ENCODE results near the gene RNF6. TPM values are rescaled to one million over a fixed set of nuclear protein-coding genes. Genes with fewer than 3 reads are reported as not detected.

RNF6 gene
- total and polyA plus RNA-seq, 10 of the 15 experiments (the other 5 are each of a cell fraction or from before 2014, with no cell fraction given): 19.0 to 54.0 (median 33.8) TPM

- no TSS peak for BruUV-seq (replicated peaks)
- SMC1A ChIA-PET (ENCODE audit: uncharacterized antibody, unreplicated experiment): interaction anchor here (0.6 to 2.0 kb wide), 3 partner anchors 14 to 378 kb away, joined by 3 to 8 read pairs (median 3); no protein-coding TSS in a partner anchor
- H3K9me3 ChIP-seq (replicated peaks; ENCODE audit: control insufficient read depth, insufficient read depth, low read length): no peaks in the 10 kb centered on the region
These were observed 14.2 kb upstream of the RNF6 start for GRCh38 chr13:26236296-26236695.

GRCh38 chr13:26230703-26231102 lies 8.6 kb upstream of the RNF6 start:
- no peaks in the 10 kb centered on the region for H3K4me1 ChIP-seq (ENCODE audit: control insufficient read depth, insufficient read depth, low read length)
- CTCF ChIA-PET: no interaction called here
- H3K9ac ChIP-seq (ENCODE audit: control insufficient read depth, insufficient read depth, low read length): no peak overlapping the region
- SMC1A ChIA-PET (ENCODE audit: uncharacterized antibody, unreplicated experiment): no interaction called here
- no peaks in the 10 kb centered on the region for H3K79me2 ChIP-seq (ENCODE audit: control insufficient read depth, insufficient read depth, low read length)
- H4K20me1 ChIP-seq (ENCODE audit: control insufficient read depth, insufficient read depth): no peaks in the 10 kb centered on the region
- H2AFZ ChIP-seq (ENCODE audit: control insufficient read depth, low read depth, low read length): no peak overlapping the region
- BruUV-seq (replicated peaks): no TSS peak
- in situ Hi-C loops (cut with MboI): no loop called here
- no peak overlapping the region for H3K27ac ChIP-seq (ENCODE audit: control insufficient read depth, insufficient read depth)
- H3K9me3 ChIP-seq (replicated peaks; ENCODE audit: control insufficient read depth, insufficient read depth, low read length): no peaks in the 10 kb centered on the region
- 38% methylated on average over 6 of the region's 6 CpGs for WGBS (ENCODE audit: insufficient coverage, insufficient replicate concordance, low lambda C conversion rate, missing lambda C conversion rate)
- no peak overlapping the region for H3K4me2 ChIP-seq (ENCODE audit: control insufficient read depth, insufficient read depth)
- no peak for DNase-seq (ENCODE audit: low read depth, low spot score)
- no peaks in the 10 kb centered on the region for H3K36me3 ChIP-seq (ENCODE audit: control insufficient read depth in 2 of 2, insufficient read depth in 2 of 2, low read length in 1 of 2)
- H3K4me3 ChIP-seq: no peak overlapping the region
- intact Hi-C loops (cut with micrococcal nuclease; ENCODE audit: unreplicated experiment): no loop called here
- H3K27me3 ChIP-seq (replicated peaks in 1 of 2; ENCODE audit: control insufficient read depth in 2 of 2, insufficient read depth in 2 of 2, low read length in 1 of 2): no peaks in the 10 kb centered on the region; a peak in 1 of 4 replicates
- no peak for ATAC-seq
- no peak for FAIRE-seq
- RAD21 ChIA-PET (ENCODE audit: unreplicated experiment): no interaction called here
- POLR2A ChIA-PET: no interaction called here
- TF ChIP-seq NFYA (IDR thresholded peaks at IDR 0.05; ENCODE audit: borderline replicate concordance, low read depth, low read length): no peak
- TF ChIP-seq ZNF274 (IDR thresholded peaks at IDR 0.05; ENCODE audit: insufficient read depth, insufficient read length): no peak
- TF ChIP-seq ELK1 (IDR thresholded peaks at IDR 0.05; ENCODE audit: low read depth, low read length): no peak
- TF ChIP-seq TAF1 (IDR thresholded peaks at IDR 0.05; ENCODE audit: borderline replicate concordance, low read depth, low read length): no peak
- TF ChIP-seq ZSCAN29 (IDR thresholded peaks at IDR 0.05): no peak
- no peak for TF ChIP-seq ZNF207 (IDR thresholded peaks at IDR 0.05; ENCODE audit: borderline replicate concordance)
- no peak for TF ChIP-seq NR2C2 (IDR thresholded peaks at IDR 0.05; ENCODE audit: borderline replicate concordance, control insufficient read depth, insufficient read length, low read depth)
- no peak for TF ChIP-seq CBX5 (IDR thresholded peaks at IDR 0.05; ENCODE audit: low read depth)
- TF ChIP-seq JUNB (IDR thresholded peaks at IDR 0.05): no peak
- no peak for TF ChIP-seq CBFB (IDR thresholded peaks at IDR 0.05; ENCODE audit: low read depth)
- TF ChIP-seq PRDM15 (CRISPR knock-in tag; IDR thresholded peaks at IDR 0.05): no peak

More at GRCh38 chr13:26236296-26236695, 14.2 kb upstream of the RNF6 start:
- no peaks in the 10 kb centered on the region for H3K36me3 ChIP-seq (ENCODE audit: control insufficient read depth in 2 of 2, insufficient read depth in 2 of 2, low read length in 1 of 2)
- in situ Hi-C loops (cut with MboI) (no loop called here), intact Hi-C loops (cut with micrococcal nuclease; ENCODE audit: unreplicated experiment) (no loop called here)
- POLR2A ChIA-PET: no interaction called here
- no peak overlapping the region for H3K9ac ChIP-seq (ENCODE audit: control insufficient read depth, insufficient read depth, low read length)
- no peaks in the 10 kb centered on the region for H4K20me1 ChIP-seq (ENCODE audit: control insufficient read depth, insufficient read depth)
- H3K4me3 ChIP-seq: no peak overlapping the region
- H3K4me1 ChIP-seq (ENCODE audit: control insufficient read depth, insufficient read depth, low read length): no peaks in the 10 kb centered on the region
- H3K27ac ChIP-seq (ENCODE audit: control insufficient read depth, insufficient read depth): no peak overlapping the region
- DNase-seq (ENCODE audit: low read depth, low spot score) (no peak), FAIRE-seq (no peak), ATAC-seq (no peak)
- RAD21 ChIA-PET (ENCODE audit: unreplicated experiment): interaction anchor here (1.1 kb wide), 1 partner anchor 51 kb away, joined by 4 read pairs; no protein-coding TSS in a partner anchor
- no peaks in the 10 kb centered on the region; a peak in 1 of 4 replicates for H3K27me3 ChIP-seq (replicated peaks in 1 of 2; ENCODE audit: control insufficient read depth in 2 of 2, insufficient read depth in 2 of 2, low read length in 1 of 2)
- CTCF ChIA-PET: interaction anchor here (1.2 kb wide), 1 partner anchor 51 kb away, joined by 3 read pairs; no protein-coding TSS in a partner anchor
- no peak overlapping the region for H2AFZ ChIP-seq (ENCODE audit: control insufficient read depth, low read depth, low read length)
- 0% methylated on average over 1 of the region's 1 CpG for WGBS (ENCODE audit: insufficient coverage, insufficient replicate concordance, low lambda C conversion rate, missing lambda C conversion rate)
- H3K4me2 ChIP-seq (ENCODE audit: control insufficient read depth, insufficient read depth): no peak overlapping the region
- TF ChIP-seq KLF5 (IDR thresholded peaks at IDR 0.05; ENCODE audit: partially characterized antibody): no peak
- no peaks in the 10 kb centered on the region for H3K79me2 ChIP-seq (ENCODE audit: control insufficient read depth, insufficient read depth, low read length)
